Lower lobe of right lung (tissue), 2 donors: ENCODE measurements around the gene GNG14. TPM values are rescaled to one million over a fixed set of nuclear protein-coding genes. Genes with fewer than 3 reads are reported as not detected.

Experiments
- ATAC-seq, 2 donors: fragments of 200-7000 bp; cut with Tn5 transposase; one replicate each; pipeline ENCODE4 v1.9.1; 2020 to 2022; ENCODE audit warnings: mild to moderate bottlenecking in 2 of 2, moderate library complexity in 2 of 2
- DNase-seq: peaks from one replicate; pipeline ENCODE4 v3.0.0-alpha.2; 2020
- H3K27ac ChIP-seq: fragments of 200-600 bp; one replicate; pipeline ENCODE4 v1.8.0; 2022
- H3K27me3 ChIP-seq: fragments of 200-600 bp; one replicate; pipeline ENCODE4 v1.8.0; 2022; ENCODE audit warnings: low read depth
- H3K36me3 ChIP-seq: fragments of 200-600 bp; one replicate; pipeline ENCODE4 v1.8.0; 2022; ENCODE audit warnings: mild to moderate bottlenecking
- H3K4me1 ChIP-seq: fragments of 200-600 bp; one replicate; pipeline ENCODE4 v1.8.0; 2022
- H3K4me3 ChIP-seq: fragments of 200-600 bp; one replicate; pipeline ENCODE4 v1.8.0; 2022; ENCODE audit warnings: mild to moderate bottlenecking
- H3K9me3 ChIP-seq: fragments of 200-600 bp; one replicate; pipeline ENCODE4 v1.8.0; 2022
- CTCF ChIP-seq: fragments of 200-600 bp; IDR thresholded peaks from one replicate; pipeline ENCODE4 v1.8.0; 2022; ENCODE audit warnings: antibody characterized with exemption, mild to moderate bottlenecking
- intact Hi-C: fragments of 100-400 bp; cut with DNase I; formaldehyde crosslinking; loops from one replicate; pipeline ENCODE4 v1.11.0; 2022
- total RNA-seq: library from RNA; stranded (reverse); fragmentation: NEBNext Ultra II Directional; extraction: Animal tissue kit (Norgen Biotek cat#: 25700); gene quantifications from one replicate; pipeline ENCODE4 v1.2.1, GENCODE V29; 2021
- donor health status: DM: no; HTN: yes; CAD: no; lungs with severe emphysema.

GNG14 gene
- total RNA-seq, 1 donor from 2014 or later, result not detected

- H3K36me3 ChIP-seq, result peaks cover 4% of the 10 kb centered on the region
- ATAC-seq (no peak), DNase-seq (no peak)
- no peak overlapping the region for H3K4me3 ChIP-seq
- peaks cover 20% of the 10 kb centered on the region for H3K4me1 ChIP-seq
- H3K9me3 ChIP-seq, result no peaks in the 10 kb centered on the region
- no peaks in the 10 kb centered on the region for H3K27me3 ChIP-seq
- H3K27ac ChIP-seq, result no peak overlapping the region
- intact Hi-C loops, result no loop called here
- TF ChIP-seq CTCF, result no peak
Observed at GRCh38 chr19:12692960-12693359, 5.2 kb downstream of the GNG14 start.

GRCh38 chr19:12694641-12695040 lies 6.8 kb downstream of the GNG14 start:
- intact Hi-C loops, result no loop called here
- Histone ChIP-seq H3K27ac (no peak overlapping the region), H3K4me1 (peaks cover 20% of the 10 kb centered on the region), H3K9me3 (no peaks in the 10 kb centered on the region), H3K27me3 (no peaks in the 10 kb centered on the region), H3K36me3 (peaks cover 8% of the 10 kb centered on the region), H3K4me3 (no peak overlapping the region)
- no peak for DNase-seq
- no peak for ATAC-seq
- TF ChIP-seq CTCF, result no peak

- Histone ChIP-seq H3K27ac (no peak overlapping the region), H3K36me3 (peaks cover 12% of the 10 kb centered on the region), H3K9me3 (no peaks in the 10 kb centered on the region), H3K4me1 (peaks cover 20% of the 10 kb centered on the region), H3K4me3 (no peak overlapping the region), H3K27me3 (no peaks in the 10 kb centered on the region)
- intact Hi-C loops, result no loop called here
- DNase-seq (no peak), ATAC-seq (no peak)
- no peak for TF ChIP-seq CTCF
Observed at GRCh38 chr19:12695096-12695495, 7.3 kb downstream of the GNG14 start.

GRCh38 chr19:12695514-12695913 lies 7.7 kb downstream of the GNG14 start:
- Histone ChIP-seq H3K4me1 (peaks cover 20% of the 10 kb centered on the region), H3K27ac (no peak overlapping the region), H3K4me3 (peak overlapping the region; percentile 97), H3K9me3 (no peaks in the 10 kb centered on the region), H3K36me3 (peaks cover 16% of the 10 kb centered on the region), H3K27me3 (no peaks in the 10 kb centered on the region)
- intact Hi-C loops, result no loop called here
- DNase-seq (no peak), ATAC-seq (no peak)
- TF ChIP-seq CTCF, result no peak

- ATAC-seq, result peak; percentile 27 to 31
- intact Hi-C loops, result no loop called here
Observed at GRCh38 chr19:12695997-12696365, 8.2 kb downstream of the GNG14 start.

More at GRCh38 chr19:12695997-12696365, 8.2 kb downstream of the GNG14 start:
- peak overlapping the region; percentile 97 for H3K4me3 ChIP-seq
- H3K27me3 ChIP-seq, result no peaks in the 10 kb centered on the region
- H3K27ac ChIP-seq, result peak overlapping the region; percentile 89
- peaks cover 21% of the 10 kb centered on the region for H3K36me3 ChIP-seq
- H3K9me3 ChIP-seq, result no peaks in the 10 kb centered on the region
- no peak for TF ChIP-seq CTCF
- peaks cover 20% of the 10 kb centered on the region for H3K4me1 ChIP-seq
- DNase-seq, result no peak
